HUES6 (cell line): ENCODE data around the gene MRTFA.

Experiments used
- H3K27ac ChIP-seq: 2 replicates; pipeline ENCODE4 v1.7.0; 2013; ENCODE audit warnings: low read depth, mild to moderate bottlenecking, low read length, inconsistent platforms
- H3K27me3 ChIP-seq: 2 replicates; pipeline ENCODE4 v1.6.1; 2013; ENCODE audit warnings: low read length; ENCODE audit not compliant: control insufficient read depth, insufficient read depth
- H3K36me3 ChIP-seq: 2 replicates; pipeline ENCODE4 v1.6.1; 2013; ENCODE audit warnings: low read length; ENCODE audit not compliant: control insufficient read depth, insufficient read depth
- H3K4me1 ChIP-seq: 2 replicates; pipeline ENCODE4 v1.6.1; 2013; ENCODE audit warnings: low read length; ENCODE audit not compliant: control insufficient read depth, insufficient read depth
- H3K4me3 ChIP-seq: 2 replicates; pipeline ENCODE4 v1.5.1; 2013; ENCODE audit warnings: low read depth, low read length
- H3K9ac ChIP-seq: one replicate; pipeline ENCODE4 v1.6.1; 2013; ENCODE audit warnings: mild to moderate bottlenecking, low read length
- H3K9me3 ChIP-seq: 2 replicates; pipeline ENCODE4 v1.6.1; 2013; ENCODE audit warnings: low read depth, low read length; ENCODE audit not compliant: control insufficient read depth, insufficient read depth

Gene MRTFA

DNA sequence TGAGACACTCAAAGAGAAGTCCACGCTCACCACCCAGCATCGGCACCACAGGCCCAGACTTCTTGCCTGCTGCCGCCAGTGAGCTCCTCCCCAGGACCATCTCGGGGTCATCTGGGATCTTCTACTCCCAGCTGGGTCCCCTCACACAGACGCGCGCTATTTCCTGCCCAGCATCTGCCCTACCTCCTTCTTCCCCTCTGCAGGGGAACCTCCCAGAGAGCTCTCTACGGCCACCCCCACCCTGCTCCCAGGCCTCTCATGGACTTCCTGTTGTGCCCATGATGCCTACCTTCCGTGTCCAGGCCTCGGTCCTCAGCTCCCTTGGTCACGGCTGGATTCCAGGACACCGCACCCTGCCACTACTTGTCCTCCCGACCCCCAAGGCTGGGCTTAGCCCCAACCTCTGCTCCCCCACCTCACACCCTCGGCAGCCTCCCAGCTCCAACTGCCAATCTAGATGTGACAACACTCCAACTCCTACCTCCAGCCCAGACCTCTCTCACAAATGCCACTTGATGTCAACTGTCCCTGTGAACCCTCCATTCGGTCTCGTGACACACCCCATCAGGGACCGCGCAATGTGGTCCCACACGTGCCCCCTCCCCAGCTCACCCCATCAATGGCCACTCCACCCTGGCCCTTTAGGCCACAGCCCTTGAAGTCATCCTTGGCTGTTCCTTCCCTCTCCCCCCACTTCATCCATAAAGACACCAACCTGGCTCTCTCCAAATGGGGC is 220.8 kb downstream of the MRTFA start:
- no peak overlapping the region for H3K27ac ChIP-seq

DNA sequence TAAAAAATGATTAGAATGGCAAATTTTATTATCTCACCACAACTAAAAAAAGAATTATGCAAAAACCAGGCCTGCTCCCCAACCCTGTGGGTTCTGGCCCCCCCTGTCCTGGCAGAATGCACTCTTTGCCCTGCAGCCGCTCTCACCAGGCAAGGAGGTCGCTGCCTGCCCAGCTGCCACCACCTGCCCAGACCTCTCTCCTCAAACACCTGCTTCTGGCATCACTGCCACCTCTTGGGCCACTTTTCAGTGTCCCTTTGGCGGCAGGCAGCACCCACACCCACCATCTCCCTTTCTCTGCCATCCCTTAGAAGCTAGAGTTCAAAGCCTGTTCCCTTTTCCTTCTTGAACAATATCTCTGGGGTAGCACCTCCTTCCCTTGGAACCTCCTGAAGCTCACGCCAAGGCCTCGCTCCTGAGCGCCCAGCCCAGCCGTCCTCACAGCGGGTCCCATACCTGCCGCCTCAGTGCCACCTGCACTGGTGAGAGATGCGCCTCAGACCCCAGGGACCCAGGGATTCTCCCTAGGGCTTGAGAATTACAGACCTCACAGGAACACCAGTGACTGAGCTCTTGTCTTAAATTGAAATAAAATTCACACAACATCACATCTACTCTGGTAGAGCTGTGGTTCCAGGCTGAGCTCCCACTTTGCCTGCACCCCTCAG is 221.5 kb downstream of the MRTFA start:
- Histone ChIP-seq H3K36me3 (peaks cover 62% of the 10 kb centered on the region), H3K4me3 (no peak overlapping the region), H3K27ac (no peak overlapping the region), H3K9me3 (no peaks in the 10 kb centered on the region), H3K4me1 (no peaks in the 10 kb centered on the region; the same call in 1 of the 2 replicates), H3K27me3 (no peaks in the 10 kb centered on the region), H3K9ac (no peak overlapping the region)

More for the DNA sequence above, 220.8 kb downstream of the MRTFA start:
- Histone ChIP-seq H3K4me3 (no peak overlapping the region), H3K36me3 (peaks cover 62% of the 10 kb centered on the region), H3K27me3 (no peaks in the 10 kb centered on the region), H3K9me3 (no peaks in the 10 kb centered on the region), H3K9ac (no peak overlapping the region), H3K4me1 (no peaks in the 10 kb centered on the region; the same call in 1 of the 2 replicates)

DNA sequence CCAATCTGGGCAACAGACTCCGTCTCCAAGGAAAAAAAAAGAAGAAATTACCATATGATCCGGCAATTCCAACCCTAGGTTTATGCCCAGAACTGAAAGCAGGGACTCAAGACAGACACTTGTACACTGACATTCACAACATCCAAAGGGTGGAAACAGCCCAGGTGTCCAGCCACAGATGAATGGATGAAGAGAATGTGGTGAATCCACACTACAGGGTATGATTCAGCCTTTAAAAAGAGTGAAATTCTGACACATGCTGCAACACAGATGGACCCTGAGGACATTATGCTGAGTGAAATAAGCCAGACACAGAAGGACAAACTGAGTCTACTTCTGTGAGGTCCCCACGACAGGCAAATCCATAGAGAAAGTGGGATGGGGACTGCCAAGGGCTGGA is 222.2 kb downstream of the MRTFA start:
- Histone ChIP-seq H3K9me3 (no peaks in the 10 kb centered on the region), H3K4me1 (no peaks in the 10 kb centered on the region; the same call in 1 of the 2 replicates), H3K9ac (no peak overlapping the region), H3K27ac (no peak overlapping the region), H3K36me3 (peaks cover 62% of the 10 kb centered on the region), H3K4me3 (no peak overlapping the region), H3K27me3 (no peaks in the 10 kb centered on the region)

DNA sequence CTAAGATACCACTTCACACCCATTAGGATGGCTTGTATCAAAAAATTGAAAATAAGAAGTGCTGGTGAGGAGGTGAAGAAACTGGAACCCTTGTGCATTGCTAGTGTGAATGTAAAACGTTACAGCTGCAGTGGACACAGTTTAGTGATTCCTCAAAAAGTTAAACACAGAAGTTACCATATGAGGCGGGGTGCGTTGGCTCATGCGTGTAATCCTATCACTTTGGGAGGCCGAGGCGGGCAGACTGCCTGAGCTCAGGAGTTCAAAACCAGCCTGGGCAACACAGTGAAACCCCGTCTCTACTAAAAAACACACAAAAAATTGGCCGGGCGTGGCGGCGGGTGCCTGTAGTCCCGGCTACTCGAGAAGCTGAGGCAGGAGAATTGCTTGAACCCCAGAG is 222.6 kb downstream of the MRTFA start:
- Histone ChIP-seq H3K4me3 (no peak overlapping the region), H3K27ac (no peak overlapping the region), H3K9me3 (no peaks in the 10 kb centered on the region), H3K27me3 (no peaks in the 10 kb centered on the region), H3K9ac (no peak overlapping the region), H3K36me3 (peaks cover 62% of the 10 kb centered on the region), H3K4me1 (no peaks in the 10 kb centered on the region; the same call in 1 of the 2 replicates)

DNA sequence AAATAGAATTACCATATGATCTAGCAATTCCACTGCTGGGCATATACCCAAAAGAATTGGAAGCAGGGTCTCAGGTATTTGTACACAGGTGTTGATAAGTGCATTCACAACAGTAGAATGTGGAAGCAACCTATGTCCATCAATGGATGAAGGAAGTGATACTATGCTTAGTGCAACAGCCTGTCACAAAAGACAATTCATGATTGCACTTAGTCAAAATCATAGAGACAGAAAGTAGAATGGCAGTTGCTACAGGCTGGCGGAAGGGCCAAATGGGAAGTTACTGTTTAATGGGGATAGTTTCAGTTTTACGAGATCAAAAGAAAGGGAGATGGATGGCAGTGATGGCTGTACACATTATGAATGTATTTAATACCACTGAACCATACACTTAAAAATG is 224.1 kb downstream of the MRTFA start:
- peaks cover 65% of the 10 kb centered on the region for H3K36me3 ChIP-seq

DNA sequence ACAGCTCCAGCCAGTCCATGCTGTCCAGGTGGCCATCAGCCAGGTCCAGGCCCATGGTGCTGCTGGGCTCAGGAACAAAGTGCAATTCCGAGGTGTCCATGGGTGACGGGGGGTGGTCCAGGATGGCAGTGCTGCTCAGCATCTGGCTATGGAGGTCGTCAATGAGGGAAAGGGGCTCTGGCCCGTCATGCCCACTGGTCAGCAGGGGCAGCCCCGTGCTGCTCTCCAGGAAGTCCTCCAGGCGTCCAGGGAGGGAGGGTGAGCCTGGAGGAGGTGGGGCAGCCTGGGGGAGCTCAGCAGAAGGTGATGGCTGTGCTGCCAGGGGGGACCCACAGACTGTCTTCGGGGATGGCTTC is 225.0 kb downstream of the MRTFA start:
- H3K27ac ChIP-seq = no peak overlapping the region
- H3K4me1 ChIP-seq = no peaks in the 10 kb centered on the region
- no peaks in the 10 kb centered on the region for H3K27me3 ChIP-seq
- peaks cover 67% of the 10 kb centered on the region for H3K36me3 ChIP-seq
- no peak overlapping the region for H3K9ac ChIP-seq
- no peak overlapping the region for H3K4me3 ChIP-seq
- H3K9me3 ChIP-seq = no peaks in the 10 kb centered on the region

More for the DNA sequence above, 224.1 kb downstream of the MRTFA start:
- no peaks in the 10 kb centered on the region for H3K4me1 ChIP-seq
- H3K27ac ChIP-seq = no peak overlapping the region
- H3K27me3 ChIP-seq = no peaks in the 10 kb centered on the region
- H3K9ac ChIP-seq = no peak overlapping the region
- H3K9me3 ChIP-seq = no peaks in the 10 kb centered on the region
- H3K4me3 ChIP-seq = no peak overlapping the region

DNA sequence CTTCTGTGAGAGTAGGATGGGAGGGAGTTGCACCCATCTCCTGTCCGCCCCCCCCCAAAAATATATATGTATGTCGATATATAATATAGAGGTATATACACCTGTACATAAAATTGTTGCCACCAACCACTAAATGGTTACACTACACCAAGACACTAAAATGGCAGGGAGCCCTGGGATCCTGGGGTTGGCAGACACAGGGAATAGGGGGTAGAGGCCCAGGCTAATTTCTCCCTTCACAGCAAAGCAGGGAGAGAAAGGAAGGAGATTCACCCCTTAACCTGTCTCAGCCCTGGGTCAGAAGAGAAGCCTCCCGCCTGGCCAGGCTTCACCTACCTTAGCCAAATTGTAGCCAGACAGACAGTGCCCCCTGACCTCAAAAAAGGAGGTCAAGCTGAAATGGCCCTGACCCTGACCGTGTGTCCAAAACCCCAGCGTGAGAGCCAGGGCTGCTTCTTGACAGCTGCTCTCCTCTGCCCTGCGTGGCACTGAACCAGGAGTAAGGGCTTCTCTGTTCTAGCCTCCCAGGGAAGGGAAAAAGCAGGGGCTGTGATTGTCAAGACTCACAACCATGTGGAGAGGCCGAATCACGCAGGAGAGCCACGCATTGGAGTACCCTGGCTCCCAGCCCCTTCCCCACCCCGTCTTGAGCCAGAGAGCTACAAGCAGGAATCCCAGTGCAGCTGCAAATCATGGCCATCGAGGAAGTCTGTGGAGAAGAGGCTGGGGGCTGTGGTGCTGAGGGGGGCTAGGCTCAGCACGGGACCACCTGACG is 225.6 kb downstream of the MRTFA start:
- no peaks in the 10 kb centered on the region for H3K9me3 ChIP-seq
- peaks cover 67% of the 10 kb centered on the region for H3K36me3 ChIP-seq
- no peak overlapping the region for H3K27ac ChIP-seq
- H3K9ac ChIP-seq = no peak overlapping the region
- H3K27me3 ChIP-seq = no peaks in the 10 kb centered on the region
- no peak overlapping the region for H3K4me3 ChIP-seq
- no peaks in the 10 kb centered on the region for H3K4me1 ChIP-seq

DNA sequence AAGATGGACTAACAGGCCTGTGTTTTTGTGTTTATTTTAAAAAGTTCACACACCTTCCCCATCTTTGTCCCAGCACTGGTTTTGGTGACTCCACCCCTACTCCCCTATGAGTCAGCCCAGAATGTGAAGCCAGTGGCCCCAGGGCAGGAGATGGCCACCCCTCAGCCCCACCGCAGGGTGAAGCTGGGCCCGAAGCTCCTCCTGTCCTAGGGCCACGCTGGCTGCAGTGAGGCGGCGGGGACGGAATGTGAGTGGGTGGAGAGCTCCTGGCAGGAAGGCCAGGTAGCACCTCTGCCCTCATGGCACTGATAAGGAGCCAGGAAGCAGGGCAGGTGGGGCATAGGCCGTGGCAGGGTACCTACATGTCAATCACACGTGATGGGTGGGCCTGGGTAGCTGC is 226.2 kb downstream of the MRTFA start:
- Histone ChIP-seq H3K27me3 (no peaks in the 10 kb centered on the region), H3K4me3 (no peak overlapping the region), H3K9ac (no peak overlapping the region), H3K27ac (no peak overlapping the region), H3K36me3 (peaks cover 73% of the 10 kb centered on the region), H3K4me1 (no peaks in the 10 kb centered on the region), H3K9me3 (no peaks in the 10 kb centered on the region)

DNA sequence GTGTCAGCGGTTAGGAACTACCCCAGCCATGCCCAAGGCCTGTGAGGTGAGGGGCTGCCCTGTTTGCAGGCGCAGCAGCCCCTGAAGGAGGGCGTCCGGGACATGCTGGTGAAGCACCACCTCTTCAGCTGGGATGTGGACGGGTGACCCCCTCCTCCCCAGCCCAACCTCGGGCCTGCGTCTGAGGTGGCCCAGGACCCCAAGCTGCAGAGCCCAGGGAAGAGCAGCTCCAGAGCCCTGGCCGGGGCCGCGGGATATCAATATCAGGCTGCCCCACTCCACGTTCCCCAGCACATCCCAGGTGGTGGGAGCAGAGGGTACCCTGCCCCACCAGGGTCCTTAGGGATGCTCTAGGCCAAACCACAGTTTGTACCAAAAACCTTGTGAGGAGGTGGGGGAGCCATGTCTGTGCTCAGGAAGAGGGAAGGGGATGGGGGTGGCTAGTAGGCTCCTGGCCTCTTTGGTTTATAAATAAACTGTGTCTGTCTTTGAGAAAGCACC is 226.9 kb downstream of the MRTFA start:
- H3K4me3 ChIP-seq = no peak overlapping the region
- H3K9ac ChIP-seq = no peak overlapping the region
- no peaks in the 10 kb centered on the region for H3K4me1 ChIP-seq
- peaks cover 79% of the 10 kb centered on the region for H3K36me3 ChIP-seq
- no peaks in the 10 kb centered on the region for H3K9me3 ChIP-seq
- no peak overlapping the region for H3K27ac ChIP-seq
- no peaks in the 10 kb centered on the region for H3K27me3 ChIP-seq

DNA sequence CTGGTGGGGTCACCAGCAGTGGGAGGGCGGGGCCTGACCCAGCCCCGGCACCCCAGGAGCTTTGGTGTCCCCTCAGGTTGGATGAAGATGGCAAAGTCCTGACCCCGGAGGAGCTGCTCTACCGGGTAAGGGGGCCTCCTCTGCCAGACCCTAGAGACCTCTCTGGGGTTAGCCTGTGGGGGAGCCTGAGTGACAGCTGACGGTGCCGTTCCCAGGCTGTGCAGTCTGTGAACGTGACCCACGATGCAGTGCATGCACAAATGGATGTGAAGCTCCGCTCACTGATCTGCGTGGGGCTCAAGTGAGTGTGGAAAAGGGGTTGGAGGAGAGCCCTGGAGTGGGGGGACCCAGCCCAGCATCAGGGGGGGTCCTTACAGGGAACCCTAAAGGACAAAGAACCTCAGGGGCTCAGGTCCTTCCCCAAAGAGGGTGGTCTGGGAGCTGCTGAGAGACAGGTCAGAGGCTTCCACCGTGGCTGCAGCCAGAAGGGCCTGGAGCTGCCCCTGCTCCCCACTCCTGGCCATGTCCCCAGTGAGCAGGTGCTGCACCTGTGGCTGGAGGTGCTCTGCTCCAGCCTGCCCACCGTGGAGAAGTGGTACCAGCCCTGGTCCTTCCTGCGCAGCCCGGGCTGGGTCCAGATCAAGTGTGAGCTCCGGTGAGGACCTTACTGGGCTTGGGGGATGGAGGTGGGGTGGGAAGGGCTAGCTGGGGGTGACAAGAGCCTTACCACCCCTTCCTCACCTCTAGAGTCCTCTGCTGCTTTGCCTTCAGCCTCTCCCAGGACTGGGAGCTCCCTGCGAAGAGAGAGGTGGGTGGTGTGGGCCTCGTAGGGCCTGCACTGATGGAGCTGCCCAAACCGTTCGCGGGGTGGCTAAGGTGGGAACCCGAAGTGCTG is 227.6 kb downstream of the MRTFA start:
- H3K9ac ChIP-seq = no peak overlapping the region

More for the DNA sequence above, 227.6 kb downstream of the MRTFA start:
- Histone ChIP-seq H3K4me3 (no peak overlapping the region), H3K27ac (no peak overlapping the region), H3K4me1 (no peaks in the 10 kb centered on the region), H3K9me3 (no peaks in the 10 kb centered on the region), H3K27me3 (no peaks in the 10 kb centered on the region), H3K36me3 (peaks cover 86% of the 10 kb centered on the region)
